RPMI8226 (cell line): ENCODE data around the gene EBI3.
"Not testable (repeated sequence)": the region's sequence is repeated elsewhere in the genome, so short reads cannot be mapped to it uniquely, and the experiment has no call there.

Source experiments
- DNase-seq: peaks from one replicate; pipeline ENCODE4 v3.0.0-alpha.2; 2015

EBI3 gene

DNA sequence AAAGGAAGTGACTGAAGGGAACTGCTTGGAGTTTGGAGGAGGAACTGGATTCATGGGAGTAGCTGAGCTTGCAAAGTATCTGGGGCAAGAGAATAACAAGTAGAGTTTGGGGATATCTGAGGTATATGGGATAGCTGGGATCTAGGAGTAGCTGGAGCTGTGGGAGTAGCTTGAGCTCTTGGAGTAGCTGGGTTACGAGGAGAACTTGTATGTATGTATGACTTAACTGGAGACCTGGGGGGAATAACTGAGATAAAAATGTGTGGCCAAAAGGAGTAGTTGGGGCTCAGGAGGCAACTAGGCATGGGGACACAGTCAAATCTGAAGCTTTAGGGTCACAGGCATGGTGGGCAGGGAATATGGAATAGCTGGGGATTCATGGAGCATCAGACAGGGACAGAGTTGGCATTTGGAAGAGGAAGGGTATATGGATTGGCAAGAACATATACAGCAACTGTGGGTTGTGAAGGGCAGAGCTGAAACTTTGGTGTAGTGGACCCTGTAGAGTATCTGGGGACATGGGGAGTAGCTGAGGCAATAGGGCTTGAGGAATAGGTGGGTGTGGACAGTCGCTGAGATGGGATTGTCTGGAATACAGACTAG lies 28.3 kb upstream of the EBI3 start:
- DNase-seq = no peak

DNA sequence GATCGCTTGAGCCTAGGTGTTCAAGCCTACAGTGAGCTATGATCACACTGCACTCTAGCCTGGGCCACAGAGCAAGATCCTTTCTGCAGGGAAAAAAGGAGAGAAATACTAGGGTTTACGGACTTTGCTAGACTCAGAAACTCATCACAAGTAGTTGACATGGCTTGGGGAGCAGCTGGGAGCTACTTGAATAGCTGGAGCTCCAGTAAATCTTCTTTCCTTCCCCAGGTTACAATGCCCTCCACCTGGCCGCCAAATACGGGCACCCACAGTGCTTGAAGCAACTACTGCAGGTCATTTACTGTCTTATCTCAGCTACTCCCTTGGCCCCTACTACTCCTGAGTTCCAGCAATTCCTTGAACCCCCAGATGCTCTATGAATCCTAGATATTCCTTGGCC lies 27.5 kb upstream of the EBI3 start:
- DNase-seq = no peak

DNA sequence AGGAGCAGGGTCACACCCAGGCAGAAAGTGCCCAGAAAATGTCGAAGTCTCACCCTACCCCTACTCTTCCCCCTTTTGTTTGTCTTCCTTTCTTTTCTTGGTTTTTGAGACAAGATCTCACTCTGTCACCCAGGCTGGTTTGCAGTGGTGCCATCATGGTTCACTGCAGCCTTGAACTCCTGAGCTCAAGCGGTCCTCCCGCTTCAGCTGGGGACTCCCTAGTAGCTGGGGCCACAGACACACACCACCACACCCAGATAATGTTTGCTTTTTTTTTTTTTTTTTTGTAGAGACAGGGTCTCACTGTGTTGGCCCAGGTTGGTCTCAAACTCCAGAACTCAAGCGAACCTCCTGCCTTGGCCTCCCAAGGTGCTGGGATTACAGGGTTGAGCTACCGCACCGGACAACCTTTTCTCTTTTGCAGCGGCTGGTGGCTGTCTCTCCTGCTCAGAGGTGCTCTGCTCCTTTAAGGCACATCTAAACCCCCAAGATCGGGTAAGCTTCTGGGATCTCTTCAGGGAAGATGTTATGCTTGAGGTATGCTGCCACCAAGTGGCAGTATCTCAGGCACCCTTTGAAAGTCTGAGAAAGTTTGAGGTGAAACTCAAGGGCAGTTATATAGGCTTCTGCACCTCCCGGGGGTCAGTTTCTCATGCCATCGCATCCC lies 22.4 kb upstream of the EBI3 start:
- peak; percentile 53 for DNase-seq

DNA sequence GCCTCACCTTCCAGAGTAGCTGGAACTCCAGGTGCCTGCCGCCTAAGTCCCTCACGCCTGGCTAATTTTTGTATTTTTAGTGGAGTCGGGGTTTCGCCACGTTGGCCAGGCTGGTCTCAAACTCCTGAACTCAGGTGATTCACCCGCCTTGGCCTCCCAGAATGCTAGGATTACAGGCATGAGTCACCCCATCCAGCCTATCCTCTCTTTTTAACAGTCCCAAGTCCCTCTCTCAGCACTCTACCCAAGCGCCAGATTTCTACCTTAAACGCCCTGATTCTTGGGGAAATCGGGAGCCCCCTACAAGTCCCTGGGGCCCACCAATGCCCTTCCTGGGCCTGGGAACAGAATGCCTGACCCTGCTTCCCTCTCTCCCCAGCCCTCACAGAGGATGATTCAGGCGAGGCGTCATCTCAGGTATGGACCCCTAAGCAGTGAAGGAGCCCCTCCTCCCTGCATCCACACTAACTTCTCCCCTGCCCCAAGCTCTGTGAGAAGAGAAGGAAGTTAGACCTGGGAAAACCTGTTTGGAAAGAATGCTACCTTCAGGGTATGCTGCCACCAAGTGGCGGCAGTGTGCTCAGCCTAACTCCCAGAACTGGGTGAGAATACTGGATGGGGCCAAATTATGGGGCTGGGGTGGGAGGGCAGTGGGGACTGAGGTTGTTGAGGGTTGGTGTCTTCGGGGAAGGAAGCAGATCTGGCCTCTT lies 20.8 kb upstream of the EBI3 start:
- peak; percentile 48 for DNase-seq

DNA sequence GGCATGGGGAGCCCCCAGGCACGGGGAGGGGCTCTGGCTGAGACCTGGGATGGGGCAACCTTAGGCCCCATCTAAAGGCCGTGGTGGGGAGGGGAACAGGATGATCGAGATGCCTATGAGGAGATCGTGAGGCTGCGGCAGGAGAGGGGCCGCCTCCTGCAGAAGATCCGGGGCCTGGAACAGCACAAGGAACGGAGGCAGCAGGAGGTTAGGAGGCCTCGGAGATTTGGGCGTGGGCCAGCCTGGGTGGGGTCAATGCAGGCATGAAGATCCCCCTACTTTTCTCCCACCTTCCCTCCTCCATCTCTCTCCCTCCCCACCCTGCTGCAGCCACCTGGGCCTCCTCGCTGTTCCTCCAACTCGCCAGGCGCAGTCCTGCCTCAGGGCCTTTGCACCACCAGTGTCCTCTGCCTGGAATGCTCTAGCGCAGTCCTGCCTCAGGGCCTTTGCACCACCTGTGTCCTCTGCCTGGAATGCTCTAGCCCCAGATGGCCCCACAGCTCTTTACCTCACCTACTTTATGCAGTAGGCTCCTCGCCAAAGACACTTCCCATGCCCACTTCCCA lies 19.1 kb upstream of the EBI3 start:
- DNase-seq = no peak

DNA sequence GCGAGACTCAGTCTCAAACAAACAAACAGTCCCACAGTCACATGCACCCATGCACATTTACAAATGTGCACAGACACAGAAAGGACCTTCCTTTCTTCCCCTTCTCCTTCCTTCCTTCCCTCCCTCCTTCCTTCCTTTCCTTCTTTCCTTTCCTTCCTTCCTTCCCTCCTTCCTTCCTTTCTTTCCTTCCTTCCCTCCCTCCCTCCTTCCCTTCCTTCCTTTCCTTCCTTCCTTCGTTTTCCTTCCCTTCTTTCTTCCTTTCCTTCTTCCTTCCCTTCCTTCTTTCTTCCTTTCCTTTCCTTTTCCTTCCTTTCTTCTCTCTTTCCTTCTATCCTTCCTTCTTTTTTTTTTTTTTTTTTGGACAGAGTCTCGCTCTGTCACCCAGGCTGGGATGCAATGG lies 16.2 kb upstream of the EBI3 start:
- no peak for DNase-seq

DNA sequence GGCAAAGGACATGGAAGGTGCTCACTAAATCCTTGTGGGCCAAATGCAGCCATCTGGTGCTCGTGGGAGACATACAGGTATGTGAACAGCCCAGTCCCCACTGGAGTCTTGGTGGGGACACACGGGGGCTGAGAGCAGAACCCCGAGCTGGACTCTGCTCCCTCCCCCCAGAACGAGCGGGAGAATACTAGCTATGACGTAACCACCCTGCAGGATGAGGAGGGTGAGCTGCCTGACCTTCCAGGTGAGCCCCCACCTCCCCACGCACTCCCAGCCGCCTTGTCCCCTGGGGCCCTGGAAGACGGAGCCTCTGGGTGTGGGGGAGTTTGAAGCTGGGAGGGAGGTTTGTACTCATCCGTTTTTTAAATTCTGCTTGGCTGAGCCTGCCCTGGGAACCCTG lies 13.5 kb upstream of the EBI3 start:
- no peak for DNase-seq

DNA sequence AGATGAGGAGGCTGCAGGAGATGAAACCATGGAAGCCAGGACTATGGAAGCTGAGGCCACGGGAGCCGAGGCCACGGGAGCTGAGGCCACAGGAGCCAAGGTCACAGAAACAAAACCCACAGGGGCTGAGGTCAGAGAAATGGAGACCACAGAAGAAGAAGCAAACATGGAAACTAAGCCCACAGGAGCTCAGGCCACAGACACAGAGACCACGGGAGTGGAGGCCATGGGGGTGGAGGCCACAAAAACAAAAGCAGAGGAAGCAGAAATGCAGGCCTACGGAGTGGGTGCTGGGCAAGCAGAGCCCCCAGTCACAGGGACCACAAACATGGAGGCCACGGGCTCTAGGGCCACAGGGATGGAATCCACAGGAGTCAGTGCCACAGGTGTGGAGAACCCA lies 12.5 kb upstream of the EBI3 start:
- DNase-seq = no peak

DNA sequence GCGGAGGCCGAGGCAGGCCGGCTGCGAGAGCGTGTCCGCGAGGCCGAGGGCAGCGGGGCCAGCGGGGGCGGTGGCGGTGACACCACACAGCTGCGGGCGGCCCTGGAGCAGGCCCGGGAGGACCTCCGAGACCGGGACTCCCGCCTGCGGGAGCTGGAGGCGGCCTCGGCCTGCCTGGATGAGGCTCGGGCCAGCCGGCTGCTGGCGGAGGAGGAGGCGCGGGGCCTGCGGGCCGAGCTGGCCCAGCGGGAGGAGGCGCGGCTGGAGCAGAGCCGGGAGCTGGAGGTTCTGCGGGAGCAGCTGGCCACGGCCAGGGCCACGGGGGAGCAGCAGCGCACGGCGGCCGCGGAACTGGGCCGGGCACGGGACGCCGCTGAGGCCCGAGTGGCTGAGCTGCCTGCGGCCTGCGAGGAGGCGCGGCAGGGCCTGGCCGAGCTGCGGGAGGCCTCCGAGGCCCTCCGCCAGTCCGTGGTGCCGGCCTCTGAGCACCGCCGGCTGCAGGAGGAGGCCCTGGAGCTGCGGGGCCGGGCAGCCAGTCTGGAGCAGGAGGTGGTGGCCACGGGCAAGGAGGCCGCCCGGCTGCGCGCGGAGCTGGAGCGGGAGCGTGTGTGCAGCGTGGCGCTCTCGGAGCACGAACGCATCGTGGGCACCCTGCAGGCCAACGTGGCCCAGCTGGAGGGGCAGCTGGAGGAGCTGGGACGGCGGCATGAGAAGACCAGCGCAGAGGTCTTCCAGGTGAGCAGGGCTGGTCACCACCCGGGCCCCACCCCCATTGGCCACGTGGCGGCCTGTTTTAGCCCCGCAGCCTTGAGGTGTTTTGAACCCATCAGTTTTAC lies 11.7 kb upstream of the EBI3 start:
- no peak for DNase-seq

DNA sequence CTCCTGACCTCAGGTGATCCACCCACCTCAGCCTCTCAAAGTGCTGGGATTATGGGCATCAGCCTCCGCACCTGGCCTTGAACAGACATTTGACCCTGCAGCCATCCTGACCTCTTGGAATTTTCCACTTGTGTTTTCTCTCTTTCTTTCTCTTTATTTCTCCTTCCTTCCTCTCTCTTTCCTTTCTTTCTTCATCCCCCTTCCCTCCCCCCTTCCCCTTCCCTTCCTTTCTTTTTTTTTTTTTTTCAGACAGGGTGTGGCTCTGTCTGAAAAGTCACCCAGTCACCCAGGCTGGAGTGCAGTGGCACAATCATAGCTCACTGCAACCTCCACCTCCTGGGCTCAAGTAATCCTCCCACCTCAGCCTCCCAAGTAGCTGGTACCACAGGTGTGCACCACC lies 10.8 kb upstream of the EBI3 start:
- DNase-seq = not testable (repeated sequence)

DNA sequence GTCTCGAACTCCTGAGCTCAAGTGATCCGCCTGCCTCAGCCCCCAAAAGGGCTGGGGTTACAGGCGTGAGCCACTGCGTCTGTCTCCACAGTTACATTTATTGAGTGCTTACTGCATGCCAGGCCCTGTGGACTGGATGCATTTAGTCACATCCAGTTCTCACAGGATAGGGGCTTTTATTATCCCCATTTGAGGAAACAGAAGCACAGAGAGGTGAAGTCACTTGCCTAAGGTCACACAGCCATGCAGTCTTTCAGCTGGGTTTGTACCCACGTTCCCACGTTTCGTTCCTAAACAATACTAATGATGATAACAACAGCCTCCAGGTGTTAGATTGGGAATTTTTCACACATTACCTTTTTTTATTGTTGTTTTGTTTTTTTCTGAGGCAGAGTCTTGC lies 9.1 kb upstream of the EBI3 start:
- no peak for DNase-seq

DNA sequence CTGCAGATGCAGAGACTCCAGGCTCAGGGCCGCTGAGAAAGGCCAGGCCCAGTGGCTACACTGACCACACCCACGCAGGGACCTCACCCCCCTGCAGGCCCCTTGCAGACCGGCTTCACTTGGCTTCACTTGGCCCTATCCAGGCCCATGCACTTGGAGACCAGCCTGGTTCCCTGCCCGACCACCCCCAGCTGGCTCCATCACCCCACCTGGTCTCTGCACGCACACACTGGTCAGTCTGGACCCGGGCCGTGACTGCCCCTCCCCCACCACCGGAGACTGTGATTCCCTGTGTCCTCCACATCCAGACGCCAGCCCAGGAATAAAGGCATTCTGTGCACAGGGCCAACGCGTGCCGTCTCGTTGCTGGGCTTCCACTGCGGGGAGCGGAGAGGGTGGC lies 4.9 kb upstream of the EBI3 start:
- no peak for DNase-seq

DNA sequence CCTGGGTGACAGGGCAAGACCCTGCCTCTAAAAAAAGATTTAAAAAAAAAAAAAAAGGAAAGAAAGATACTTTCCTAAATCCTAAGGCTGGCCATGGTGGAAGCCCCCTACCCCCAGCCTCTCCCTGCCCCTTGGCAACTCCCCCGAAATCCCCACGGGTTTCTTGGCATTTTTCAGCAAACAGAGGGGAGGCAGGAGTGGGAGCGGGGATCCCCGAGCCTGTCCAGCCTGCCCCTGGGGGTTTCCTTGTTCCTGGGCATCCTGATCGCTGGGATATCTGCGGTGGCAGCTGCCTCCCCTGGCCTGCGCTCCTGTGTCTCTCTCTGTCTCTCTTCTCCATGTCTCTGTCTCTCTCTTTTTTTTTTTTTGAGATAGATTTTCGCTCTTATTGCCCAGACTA lies 3.4 kb upstream of the EBI3 start:
- no peak for DNase-seq

DNA sequence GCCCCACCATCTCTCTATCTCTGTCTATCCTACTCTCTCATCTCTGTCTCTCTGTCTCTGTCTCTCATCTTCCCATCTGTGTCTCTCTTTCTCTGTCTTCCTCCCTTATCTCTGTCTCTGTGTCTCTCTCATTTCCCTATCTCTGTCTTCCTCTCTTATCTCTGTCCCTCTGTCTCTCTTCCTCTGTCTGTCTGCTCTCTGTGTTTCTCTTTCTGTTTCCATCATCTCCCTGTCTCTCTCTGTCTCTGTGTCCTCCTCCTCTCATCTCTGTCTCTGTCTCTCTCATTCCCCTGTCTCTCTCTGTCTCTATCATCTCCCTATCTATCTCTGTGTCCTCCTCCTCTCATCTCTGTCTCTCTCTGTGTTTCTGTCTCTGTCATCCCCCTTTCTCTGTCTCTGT lies 1.6 kb upstream of the EBI3 start:
- DNase-seq = no peak

DNA sequence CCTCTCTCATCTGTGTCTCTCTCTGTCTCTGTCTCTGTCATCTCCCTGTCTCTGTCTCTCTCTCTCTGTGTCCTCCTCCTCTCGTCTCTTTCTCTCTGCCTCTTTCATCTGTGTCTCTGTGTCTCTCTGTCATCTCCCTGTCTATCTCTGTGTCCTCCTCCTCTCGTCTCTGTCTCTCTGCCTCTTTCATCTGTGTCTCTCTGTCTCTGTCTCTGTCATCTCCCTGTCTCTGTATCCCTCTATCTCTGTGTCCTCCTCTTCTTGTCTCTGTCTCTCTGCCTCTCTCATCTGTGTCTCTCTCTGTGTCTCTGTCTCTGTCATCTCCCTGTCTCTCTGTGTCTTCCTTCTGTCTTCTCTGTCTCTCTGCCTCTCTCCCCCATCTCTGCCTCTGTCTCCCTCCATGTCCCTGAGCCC lies 551 bp upstream of the EBI3 start:
- DNase-seq = no peak

DNA sequence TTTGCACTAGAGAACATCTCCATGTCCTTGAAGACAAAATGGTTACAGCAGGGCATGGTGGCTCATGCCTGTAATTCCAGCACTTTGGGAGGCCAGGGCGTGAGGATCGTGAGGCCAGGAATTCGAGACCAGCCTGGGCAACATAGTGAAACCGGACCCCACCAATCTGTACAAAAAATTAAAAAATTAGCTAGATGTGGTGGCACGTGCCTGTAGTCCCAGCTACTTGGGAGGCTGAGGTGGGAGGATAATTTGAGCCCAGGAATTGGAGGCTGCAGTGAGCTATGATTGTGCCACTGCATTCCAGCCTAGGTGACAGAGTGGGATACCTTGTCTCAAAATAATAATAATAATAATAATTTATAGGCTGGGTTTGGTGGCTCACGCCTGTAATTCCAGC lies 914 bp downstream of the EBI3 start:
- DNase-seq = not testable (repeated sequence)

DNA sequence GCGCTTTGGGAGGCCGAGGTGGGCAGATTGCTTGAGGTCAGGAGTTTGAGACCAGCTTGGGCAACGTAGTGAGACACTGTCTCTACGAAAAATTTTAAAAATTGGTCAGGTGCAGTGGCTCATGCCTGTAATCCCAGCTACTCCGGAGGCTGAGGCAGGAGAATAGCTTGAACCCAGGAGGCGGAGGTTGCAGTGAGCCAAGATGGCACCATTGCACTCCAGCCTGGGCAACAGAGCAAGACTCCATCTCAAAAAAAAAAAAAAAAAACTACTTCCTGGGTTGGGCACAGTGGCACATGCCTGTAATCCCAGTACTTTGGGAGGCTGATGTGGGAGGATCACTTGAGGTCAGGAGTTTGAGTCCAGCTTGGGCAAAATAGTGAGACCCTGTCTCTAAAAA lies 2.2 kb downstream of the EBI3 start:
- DNase-seq = not testable (repeated sequence)

DNA sequence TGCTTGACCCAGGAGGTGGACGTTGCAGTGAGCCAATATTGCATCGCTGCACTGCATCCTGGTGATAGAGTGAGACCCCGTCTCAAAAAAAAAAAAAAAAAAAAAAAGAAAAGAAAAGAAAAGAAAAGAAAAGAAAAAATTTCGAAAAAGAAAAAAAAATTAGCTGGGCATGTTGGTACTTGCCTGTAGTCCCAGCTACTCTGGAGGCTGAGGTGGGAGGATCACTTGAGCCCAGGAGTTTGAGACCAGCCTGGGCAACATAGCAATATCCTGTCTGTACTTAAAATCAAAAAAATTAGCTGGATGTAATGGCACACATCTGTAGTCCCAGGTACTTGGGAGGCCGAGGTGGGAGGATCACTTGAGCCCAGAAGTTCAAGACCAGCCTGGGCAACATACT lies 2.8 kb downstream of the EBI3 start:
- DNase-seq = not testable (repeated sequence)

DNA sequence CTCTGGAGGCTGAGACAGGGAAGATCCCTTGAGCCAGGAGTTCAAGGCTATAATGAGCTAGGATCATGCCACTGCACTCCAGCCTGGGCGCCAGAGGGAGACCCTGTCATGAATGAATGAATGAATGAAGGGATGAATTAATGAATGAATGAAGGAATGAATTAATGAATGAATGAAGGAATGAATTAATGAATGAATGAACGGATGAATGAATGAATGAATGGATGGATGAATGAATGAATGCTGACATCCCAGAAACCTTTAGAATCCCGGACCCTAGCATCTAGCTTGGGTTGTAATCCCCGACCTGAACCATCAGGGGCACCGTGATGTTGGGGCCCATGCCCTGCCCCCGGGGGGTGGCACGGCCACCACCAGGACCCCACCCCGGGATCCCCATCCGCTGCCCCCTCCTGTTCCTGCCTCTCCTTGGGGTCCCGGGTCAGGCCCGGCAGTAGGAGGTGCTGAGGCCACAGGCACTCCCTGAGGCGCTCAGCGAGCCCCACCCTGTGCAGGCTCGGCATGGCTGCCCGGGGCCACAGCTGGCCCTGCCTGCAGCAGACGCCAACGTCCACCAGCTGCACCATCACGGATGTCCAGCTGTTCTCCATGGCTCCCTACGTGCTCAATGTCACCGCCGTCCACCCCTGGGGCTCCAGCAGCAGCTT lies 3.4 kb downstream of the EBI3 start:
- no peak for DNase-seq

DNA sequence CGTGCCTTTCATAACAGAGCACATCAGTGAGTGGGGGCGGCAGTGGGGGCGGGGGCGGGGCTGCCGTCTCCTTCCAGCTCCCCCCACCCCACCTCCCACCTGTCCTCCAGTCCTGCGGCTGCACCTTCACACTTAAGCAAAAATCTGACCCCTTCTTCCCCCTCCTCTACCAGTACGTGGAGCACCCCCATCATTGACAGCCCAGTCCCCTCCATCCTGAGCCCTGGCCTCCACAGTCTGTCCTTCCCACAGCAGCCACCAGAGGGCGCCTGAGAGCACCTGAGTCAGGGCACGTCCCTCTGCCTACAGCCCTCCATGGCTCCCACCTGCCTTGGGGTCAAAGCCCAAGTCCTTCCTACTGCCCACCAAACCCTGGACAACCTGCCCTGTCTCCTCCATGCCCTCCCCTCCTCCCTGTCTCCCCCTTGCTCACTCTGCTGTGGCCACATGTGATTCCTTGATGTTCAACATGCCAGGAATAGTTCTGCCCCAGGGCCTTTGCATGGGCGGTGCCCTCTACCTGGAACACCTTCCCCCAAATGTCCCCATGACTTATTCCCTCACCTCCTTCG lies 4.0 kb downstream of the EBI3 start:
- DNase-seq = peak; percentile 72

DNA sequence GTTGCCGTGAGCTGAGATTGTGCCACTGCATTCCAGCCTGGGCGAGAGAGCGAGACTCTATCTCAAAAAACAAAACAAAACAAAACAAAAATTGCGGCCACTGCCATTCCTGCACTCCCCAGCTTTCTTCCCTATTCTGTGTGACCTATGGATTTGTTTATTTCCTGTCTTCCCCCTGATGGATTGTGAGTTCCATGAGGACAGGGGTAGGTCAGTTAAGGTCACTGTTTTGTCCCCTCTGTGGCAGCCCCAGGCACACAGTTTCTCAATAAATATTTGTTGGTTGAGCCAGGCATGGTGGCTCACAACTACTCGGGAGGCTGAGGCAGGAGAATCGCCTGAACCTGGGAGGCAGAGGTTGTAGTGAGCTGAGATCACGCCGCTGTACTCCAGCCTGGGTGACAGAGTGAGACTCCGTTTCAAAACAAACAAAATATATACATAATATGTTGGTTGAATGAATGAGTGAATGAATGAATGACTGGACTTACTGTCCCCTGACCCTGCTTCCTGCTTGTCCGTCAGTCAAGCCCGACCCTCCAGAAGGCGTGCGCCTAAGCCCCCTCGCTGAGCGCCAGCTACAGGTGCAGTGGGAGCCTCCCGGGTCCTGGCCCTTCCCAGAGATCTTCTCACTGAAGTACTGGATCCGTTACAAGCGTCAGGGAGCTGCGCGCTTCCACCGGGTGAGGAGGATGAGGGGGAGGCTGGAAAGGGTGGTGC lies 5.0 kb downstream of the EBI3 start:
- no peak for DNase-seq

DNA sequence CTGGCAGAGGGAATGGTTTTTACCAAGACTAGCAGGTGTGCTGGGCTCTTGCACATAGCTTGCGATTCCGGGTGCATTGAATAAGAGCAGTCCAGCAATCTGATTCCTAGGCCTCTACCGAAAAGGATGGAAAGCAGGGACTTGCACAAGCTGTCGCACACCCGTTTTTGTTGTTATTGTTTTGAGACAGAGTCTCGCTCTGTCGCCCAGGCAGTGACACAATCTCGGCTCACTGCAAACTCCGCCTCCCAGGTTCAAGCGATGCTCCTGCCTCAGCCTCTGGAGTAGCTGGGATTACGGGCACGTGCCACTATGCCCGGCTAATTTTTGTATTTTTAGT lies 5.5 kb downstream of the EBI3 start:
- no peak for DNase-seq
